IMR-90 (cell line): Measurements from ENCODE around the gene ISCU. TPM values are rescaled to one million over a fixed set of nuclear protein-coding genes. Genes with fewer than 3 reads are reported as not detected.
A peak's percentile ranks its signal among the peaks of the same experiment; 100 is the strongest.

Experiments
- ATAC-seq: fragments of 200-7000 bp; cut with Tn5 transposase; 2 replicates; pipeline ENCODE4 v1.9.1; 2020; ENCODE audit warnings: low read depth, mild to moderate bottlenecking, moderate library complexity
- BruUV-seq: library from RNA; stranded (reverse); fragments of 400-500 nt; replicated peaks from 2 replicates; lab custom pipeline; 2021; lab: Mats Ljungman, UMichigan
- CTCF ChIA-PET: fragments of 300-600 bp; formaldehyde crosslinking; extraction: SDS; loops from one replicate; lab custom pipeline; 2021; ENCODE audit warnings: antibody characterized with exemption; lab: Yijun Ruan, JAX
- POLR2A ChIA-PET: fragments of 300-600 bp; sonication (Branson Sonifier 250); formaldehyde crosslinking; loops from one replicate; lab custom pipeline; 2022; ENCODE audit warnings: antibody characterized with exemption; ENCODE audit not compliant: unreplicated experiment; lab: Charles Lee
- DNase-seq: peaks from one replicate; pipeline ENCODE4 v3.0.0; 2013
- H2AFZ ChIP-seq: replicated peaks from 2 replicates; pipeline ENCODE3; 2013; ENCODE audit warnings: low read length, mild to moderate bottlenecking; ENCODE audit not compliant: poor library complexity
- H2AK5ac ChIP-seq: 2 replicates; pipeline ENCODE4 v1.6.1; 2013; ENCODE audit warnings: low read depth, low read length, inconsistent platforms
- H2AK9ac ChIP-seq: replicated peaks from 2 replicates; pipeline ENCODE3; 2013; ENCODE audit warnings: mild to moderate bottlenecking, low read depth, low read length, moderate library complexity; ENCODE audit not compliant: poor library complexity
- H2BK120ac ChIP-seq: 2 replicates; pipeline ENCODE4 v1.6.1; 2013; ENCODE audit warnings: low read depth, low read length, inconsistent platforms
- H2BK15ac ChIP-seq: 3 replicates; pipeline ENCODE4 v1.6.1; 2013; ENCODE audit warnings: low read depth, low read length, inconsistent platforms
- H2BK20ac ChIP-seq: 2 replicates; pipeline ENCODE4 v1.6.1; 2013; ENCODE audit warnings: low read depth, mild to moderate bottlenecking, inconsistent platforms, low read length, moderate library complexity
- H2BK5ac ChIP-seq: 2 replicates; pipeline ENCODE4 v1.6.1; 2013; ENCODE audit warnings: mild to moderate bottlenecking, low read depth, low read length, inconsistent platforms; ENCODE audit not compliant: poor library complexity, severe bottlenecking
- H3K14ac ChIP-seq: replicated peaks from 2 replicates; pipeline ENCODE4 v1.6.1; 2013; ENCODE audit warnings: low read depth, low read length, inconsistent platforms
- H3K18ac ChIP-seq: 2 replicates; pipeline ENCODE4 v1.6.1; 2013; ENCODE audit warnings: low read depth, low read length, control low read depth
- H3K23ac ChIP-seq: 2 replicates; pipeline ENCODE4 v1.6.1; 2013; ENCODE audit warnings: low read depth, low read length, inconsistent platforms
- H3K27ac ChIP-seq: 2 replicates; pipeline ENCODE4 v1.5.1; 2013; ENCODE audit warnings: mild to moderate bottlenecking, control low read depth, low read length; ENCODE audit not compliant: insufficient read depth
- H3K27me3 ChIP-seq: 2 replicates; pipeline ENCODE4 v1.6.1; 2013; ENCODE audit warnings: low read length; ENCODE audit not compliant: control insufficient read depth, insufficient read depth
- H3K36me3 ChIP-seq: 2 replicates; pipeline ENCODE4 v1.6.1; 2013; ENCODE audit warnings: low read length, mixed read lengths; ENCODE audit not compliant: control insufficient read depth, insufficient read depth
- H3K4ac ChIP-seq: 2 replicates; pipeline ENCODE4 v1.6.1; 2013; ENCODE audit warnings: low read depth, low read length, inconsistent platforms
- H3K4me1 ChIP-seq: 2 replicates; pipeline ENCODE4 v1.6.1; 2013; ENCODE audit warnings: low read length, mixed read lengths; ENCODE audit not compliant: control insufficient read depth, insufficient read depth
- H3K4me2 ChIP-seq: 2 replicates; pipeline ENCODE4 v1.6.1; 2013; ENCODE audit warnings: low read depth, mild to moderate bottlenecking, control low read depth, low read length, moderate library complexity
- H3K4me3 ChIP-seq: 2 replicates; pipeline ENCODE4 v1.5.1; 2013; ENCODE audit warnings: low read depth, mild to moderate bottlenecking, control low read depth, low read length, moderate library complexity; ENCODE audit not compliant: insufficient read depth
- H3K56ac ChIP-seq: 2 replicates; pipeline ENCODE4 v1.6.1; 2013; ENCODE audit warnings: low read length, inconsistent platforms; ENCODE audit not compliant: insufficient read depth; ENCODE audit errors: extremely low read depth
- H3K79me1 ChIP-seq, 2 experiments: 2 replicates each; pipeline ENCODE4 v1.6.1; 2013; ENCODE audit warnings: low read length in 2 of 2, inconsistent platforms in 1 of 2, low read depth in 1 of 2
- H3K9ac ChIP-seq: 2 replicates; pipeline ENCODE4 v1.6.1; 2013; ENCODE audit warnings: low read depth, low read length, control low read depth
- H3K9me1 ChIP-seq: 2 replicates; pipeline ENCODE4 v1.6.1; 2013; ENCODE audit warnings: low read length, inconsistent platforms; ENCODE audit not compliant: insufficient read depth
- H3K9me3 ChIP-seq: 2 replicates; pipeline ENCODE4 v1.6.1; 2013; ENCODE audit warnings: low read length; ENCODE audit not compliant: control insufficient read depth, insufficient read depth
- H4K20me1 ChIP-seq: 2 replicates; pipeline ENCODE4 v1.6.1; 2013; ENCODE audit warnings: low read length, inconsistent platforms; ENCODE audit not compliant: insufficient read depth
- H4K5ac ChIP-seq: 2 replicates; pipeline ENCODE4 v1.6.1; 2013; ENCODE audit warnings: mild to moderate bottlenecking, low read depth, low read length, control low read depth
- H4K8ac ChIP-seq, 2 experiments: 2 replicates each; pipeline ENCODE4 v1.6.1; 2013; ENCODE audit warnings: low read depth in 2 of 2, low read length in 2 of 2, control low read depth in 1 of 2, inconsistent platforms in 1 of 2
- H4K91ac ChIP-seq: 2 replicates; pipeline ENCODE4 v1.6.1; 2013; ENCODE audit warnings: low read depth, low read length, inconsistent platforms; ENCODE audit not compliant: insufficient read depth
- CHD1 ChIP-seq: IDR thresholded peaks from 2 replicates; pipeline ENCODE4 v1.6.1; 2012; ENCODE audit warnings: low read depth, low read length, improper control_type of control experiment
- POLR2A ChIP-seq: IDR thresholded peaks from 2 replicates; pipeline ENCODE4 v1.6.1; 2012; ENCODE audit warnings: mild to moderate bottlenecking, low read depth, low read length
- RAD21 ChIP-seq: IDR thresholded peaks from 2 replicates; pipeline ENCODE4 v1.6.1; 2012; ENCODE audit warnings: low read length, improper control_type of control experiment
- RCOR1 ChIP-seq: IDR thresholded peaks from 2 replicates; pipeline ENCODE4 v1.6.1; 2012; ENCODE audit warnings: mild to moderate bottlenecking, low read length, improper control_type of control experiment; ENCODE audit not compliant: insufficient replicate concordance
- RFX5 ChIP-seq: IDR thresholded peaks from 2 replicates; pipeline ENCODE4 v1.8.0; 2012; ENCODE audit warnings: low read depth, mild to moderate bottlenecking, low read length, moderate library complexity
- SMC3 ChIP-seq: fragments of 150-350 bp; IDR thresholded peaks from 2 replicates; pipeline ENCODE4 v1.6.1; 2016; ENCODE audit warnings: low read depth, mild to moderate bottlenecking, antibody characterized with exemption, low read length, moderate library complexity
- WGBS, 2 experiments: methylation state at CpG; one replicate each; pipeline versions ENCODE4 v1.1.5 to v1.1.7; 2013; ENCODE audit warnings: missing lambda C conversion rate in 2 of 2; ENCODE audit not compliant: insufficient read length in 1 of 2; ENCODE audit errors: extremely low coverage in 2 of 2; 5-methylcytosine and 5-hydroxymethylcytosine counted together
- dilution Hi-C: fragments of 300-500 bp; cut with HindIII; formaldehyde crosslinking; loops from one replicate; pipeline ENCODE4 v1.14.3; 2018; ENCODE audit warnings: low sequenced_read_pairs; ENCODE audit not compliant: unreplicated experiment
- in situ Hi-C: fragments of 300-500 bp; cut with MboI; formaldehyde crosslinking; loops from 3 replicates; pipeline ENCODE4 v1.14.3; 2019; ENCODE audit warnings: low sequenced_read_pairs, inconsistent platforms, mixed read lengths
- intact Hi-C: fragments of 100-400 bp; cut with micrococcal nuclease; formaldehyde crosslinking; loops from 2 replicates; pipeline ENCODE4 v1.10.0; 2022
- polyA plus RNA-seq, 3 experiments: library from polyadenylated mRNA; depleted of rRNA; stranded (reverse); fragments of >200 nt; gene quantifications; 2 replicates each; pipeline ENCODE4 v1.2.3, GENCODE V29; 2012; ENCODE audit warnings: low replicate concordance in 1 of 3
- total RNA-seq: library from RNA; depleted of rRNA; stranded (reverse); fragments of >200 nt; gene quantifications from 2 replicates; pipeline ENCODE4 v1.2.3, GENCODE V29; 2012
- TF ChIP-seq, protein P1 (sequence below): conservative IDR thresholded peaks from 2 replicates; pipeline ENCODE4 v1.5.1; 2012; ENCODE audit warnings: mild to moderate bottlenecking, low read depth, low read length, improper control_type of control experiment

ISCU gene
- total and polyA plus RNA-seq, 2 of the 4 experiments (the other 2 are of a cell fraction): 52.7 to 87.2 TPM

GRCh38 chr12:108616941-108617858 is 54.8 kb downstream of the ISCU start (continued):
- no peak for TF ChIP-seq SMC3

GRCh38 chr12:108618079-108618952 is 55.9 kb downstream of the ISCU start:
- H2BK120ac ChIP-seq: peak overlapping the region; percentile 53; the same call in 1 of the 2 replicates
- no peak overlapping the region for H3K23ac ChIP-seq
- H3K79me1 ChIP-seq: no peaks in the 10 kb centered on the region
- H3K9ac ChIP-seq: no peak overlapping the region
- peaks cover 9% of the 10 kb centered on the region for H3K9me1 ChIP-seq
- H2BK5ac ChIP-seq: no peak overlapping the region
- in situ Hi-C loops: loop anchor here (5.0 kb wide), 1 partner anchor 51 kb away; no protein-coding TSS in a partner anchor
- H3K56ac ChIP-seq: no peak overlapping the region
- 0% methylated on average over 1 of the region's 16 CpGs; no CpG with 5 or more reads in 1 of the 2 experiments for WGBS, 2 experiments
- H2BK15ac ChIP-seq: 0 out of 3 replicates have a peak overlapping the region, but pooled peaks have one; percentile 47
- H4K5ac ChIP-seq: no peak overlapping the region
- peak overlapping the region; percentile 29 for H2AK9ac ChIP-seq
- H4K8ac ChIP-seq: no peak overlapping the region
- intact Hi-C loops: loop anchor here (1.0 kb wide), 2 partner anchors 48 to 55 kb away; no protein-coding TSS in a partner anchor
- dilution Hi-C loops: no loop called here
- H3K4ac ChIP-seq: peak overlapping the region; percentile 60; the same call in 1 of the 2 replicates
- ATAC-seq: peak; percentile 95
- no peaks in the 10 kb centered on the region for H3K36me3 ChIP-seq
- peak overlapping the region; percentile 13; the same call in 1 of the 2 replicates for H2AK5ac ChIP-seq
- no TSS peak for BruUV-seq
- DNase-seq: peak; percentile 83
- ChIA-PET POLR2A (no interaction called here), CTCF (interaction anchor here (0.5 to 2.1 kb wide), 10 partner anchors 10 to 54 kb away, joined by 3 to 37 read pairs (median 4); partner anchors contain the start of gene TMEM119)
- H2BK20ac ChIP-seq: no peak overlapping the region
- no peak overlapping the region for H3K14ac ChIP-seq
- H4K91ac ChIP-seq: no peak overlapping the region
- H3K27me3 ChIP-seq: no peaks in the 10 kb centered on the region
- H3K4me3 ChIP-seq: no peak overlapping the region
- peak overlapping the region; percentile 3 for H2AFZ ChIP-seq
- peaks cover 3% of the 10 kb centered on the region; the same call in 1 of the 2 replicates for H3K4me1 ChIP-seq
- no peak overlapping the region for H3K27ac ChIP-seq
- no peak overlapping the region for H3K4me2 ChIP-seq
- H4K20me1 ChIP-seq: no peaks in the 10 kb centered on the region
- TF ChIP-seq RCOR1: no peak
- TF ChIP-seq SMC3: peak; percentile 99
- no peak for TF ChIP-seq CHD1
- TF ChIP-seq, protein P1, sequence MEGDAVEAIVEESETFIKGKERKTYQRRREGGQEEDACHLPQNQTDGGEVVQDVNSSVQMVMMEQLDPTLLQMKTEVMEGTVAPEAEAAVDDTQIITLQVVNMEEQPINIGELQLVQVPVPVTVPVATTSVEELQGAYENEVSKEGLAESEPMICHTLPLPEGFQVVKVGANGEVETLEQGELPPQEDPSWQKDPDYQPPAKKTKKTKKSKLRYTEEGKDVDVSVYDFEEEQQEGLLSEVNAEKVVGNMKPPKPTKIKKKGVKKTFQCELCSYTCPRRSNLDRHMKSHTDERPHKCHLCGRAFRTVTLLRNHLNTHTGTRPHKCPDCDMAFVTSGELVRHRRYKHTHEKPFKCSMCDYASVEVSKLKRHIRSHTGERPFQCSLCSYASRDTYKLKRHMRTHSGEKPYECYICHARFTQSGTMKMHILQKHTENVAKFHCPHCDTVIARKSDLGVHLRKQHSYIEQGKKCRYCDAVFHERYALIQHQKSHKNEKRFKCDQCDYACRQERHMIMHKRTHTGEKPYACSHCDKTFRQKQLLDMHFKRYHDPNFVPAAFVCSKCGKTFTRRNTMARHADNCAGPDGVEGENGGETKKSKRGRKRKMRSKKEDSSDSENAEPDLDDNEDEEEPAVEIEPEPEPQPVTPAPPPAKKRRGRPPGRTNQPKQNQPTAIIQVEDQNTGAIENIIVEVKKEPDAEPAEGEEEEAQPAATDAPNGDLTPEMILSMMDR: peak; percentile 97
- peak; percentile 39; the same call in 1 of the 2 replicates for TF ChIP-seq POLR2A
- TF ChIP-seq RAD21: peak; percentile 98
- peak; percentile 41; the same call in 1 of the 2 replicates for TF ChIP-seq RFX5
- H3K18ac ChIP-seq: no peak overlapping the region
- peaks cover 3% of the 10 kb centered on the region; the same call in 1 of the 2 replicates for H3K9me3 ChIP-seq
